HCT116 (cell line): ENCODE measurements around the gene RGS17. TPM values are rescaled to one million over a fixed set of nuclear protein-coding genes. Genes with fewer than 3 reads are reported as not detected.

Source experiments
- ATAC-seq: fragments of 200-7000 bp; cut with Tn5 transposase; 2 replicates; pipeline ENCODE4 v1.9.1; 2020; ENCODE audit warnings: mild to moderate bottlenecking, moderate library complexity
- BruUV-seq: library from RNA; stranded (reverse); fragments of 400-500 nt; replicated peaks from 2 replicates; lab custom pipeline; 2021; lab: Mats Ljungman, UMichigan
- CTCF ChIA-PET: fragments of 300-600 bp; sonication (Branson Sonifier 250); formaldehyde crosslinking; loops from one replicate; lab custom pipeline; 2021; ENCODE audit warnings: antibody characterized with exemption; lab: Charles Lee
- POLR2A ChIA-PET: fragments of 300-600, 350-600 bp; sonication (Branson Sonifier 250); formaldehyde crosslinking; loops from one replicate; lab custom pipeline; 2021; ENCODE audit warnings: antibody characterized with exemption; lab: Charles Lee
- RAD21 ChIA-PET, 2 experiments: fragments of 300-600 bp; sonication (Branson Sonifier 250); formaldehyde crosslinking; loops; one replicate each; lab custom pipeline; 2023; ENCODE audit warnings: low total read pairs in 2 of 2; ENCODE audit not compliant: uncharacterized antibody in 2 of 2, unreplicated experiment in 2 of 2, low non-redundant PET in 1 of 2; lab: Charles Lee
- DNase-seq: peaks from one replicate; pipeline ENCODE4 v3.0.0-alpha.2; 2010; ENCODE audit warnings: low read depth, low spot score
- H2AFZ ChIP-seq: fragments of 200-600 bp; shearing (Covaris generic), sonication (generic); 2 replicates; pipeline ENCODE4 v1.6.1; 2017; ENCODE audit warnings: low read depth, mixed run types, mixed read lengths, antibody characterized with exemption, low read length; ENCODE audit not compliant: poor library complexity, severe bottlenecking
- H3K27ac ChIP-seq: 2 replicates; pipeline ENCODE4 v1.5.1; 2012; ENCODE audit warnings: low read depth, low read length
- H3K27me3 ChIP-seq: fragments of 200-600 bp; sonication (generic); 2 replicates; pipeline ENCODE4 v1.6.1; 2016; ENCODE audit warnings: mixed run types, low read length, mixed read lengths; ENCODE audit not compliant: insufficient read depth
- H3K36me3 ChIP-seq, 2 experiments: fragments of 200-500 bp in 1 of 2; fragments of 200-600 bp in 1 of 2; sonication (Bioruptor generic) in 1 of 2; sonication (generic) in 1 of 2; 2 replicates each; pipeline versions ENCODE4 v1.5.1 to v1.6.1; 2014 to 2016; ENCODE audit warnings: low read length in 2 of 2, inconsistent platforms in 1 of 2, mixed read lengths in 1 of 2, mixed run types in 1 of 2; ENCODE audit not compliant: insufficient read depth in 2 of 2, control insufficient read depth in 1 of 2
- H3K4me1 ChIP-seq, 2 experiments: fragments of 200-600 bp in 1 of 2; sonication (generic) in 1 of 2; 2 replicates each; pipeline versions ENCODE4 v1.5.1 to v1.6.1; 2012 to 2017; ENCODE audit warnings: low read length in 2 of 2, inconsistent platforms in 1 of 2, mild to moderate bottlenecking in 1 of 2, mixed read lengths in 1 of 2, mixed run types in 1 of 2, moderate library complexity in 1 of 2; ENCODE audit not compliant: insufficient read depth in 2 of 2, control insufficient read depth in 1 of 2
- H3K4me2 ChIP-seq: fragments of 200-600 bp; sonication (generic); 2 replicates; pipeline ENCODE4 v1.6.1; 2017; ENCODE audit warnings: mixed run types, low read length, mixed read lengths
- H3K4me3 ChIP-seq, 2 experiments: fragments of 200-600 bp in 1 of 2; sonication (generic) in 1 of 2; replicated peaks in 1 of 2; 2 replicates each; pipeline ENCODE4 v1.5.1; 2011 to 2016; ENCODE audit warnings: low read length in 2 of 2, control low read depth in 1 of 2, low read depth in 1 of 2, mild to moderate bottlenecking in 1 of 2, mixed read lengths in 1 of 2, mixed run types in 1 of 2
- H3K79me2 ChIP-seq: fragments of 200-600 bp; sonication (generic); 2 replicates; pipeline ENCODE4 v1.6.1; 2017; ENCODE audit warnings: mild to moderate bottlenecking, mixed run types, low read length, moderate library complexity, mixed read lengths; ENCODE audit not compliant: insufficient read depth
- H3K9ac ChIP-seq: fragments of 200-600 bp; sonication (generic); 2 replicates; pipeline ENCODE4 v1.6.1; 2016; ENCODE audit warnings: low read length, mixed read lengths
- H3K9me2 ChIP-seq: fragments of 200-600 bp; sonication (generic), shearing (Covaris generic); 2 replicates; pipeline ENCODE4 v1.6.1; 2017; ENCODE audit warnings: mixed run types, mild to moderate bottlenecking, moderate library complexity; ENCODE audit not compliant: insufficient read depth
- H3K9me3 ChIP-seq, 2 experiments: fragments of 200-500 bp in 1 of 2; fragments of 200-600 bp in 1 of 2; sonication (Bioruptor generic) in 1 of 2; sonication (generic) in 1 of 2; 2 replicates each; pipeline ENCODE4 v1.6.1; 2014 to 2017; ENCODE audit warnings: low read length in 2 of 2, mixed read lengths in 2 of 2, inconsistent platforms in 1 of 2, low read depth in 1 of 2, mild to moderate bottlenecking in 1 of 2, mixed run types in 1 of 2, moderate library complexity in 1 of 2; ENCODE audit not compliant: control insufficient read depth in 1 of 2, insufficient read depth in 1 of 2
- H4K20me1 ChIP-seq: fragments of 200-600 bp; sonication (generic), shearing (Covaris generic); 2 replicates; pipeline ENCODE4 v1.6.1; 2017; ENCODE audit warnings: mixed run types, mild to moderate bottlenecking, moderate library complexity; ENCODE audit not compliant: insufficient read depth
- CTCF ChIP-seq, 3 experiments: fragments of 200-600 bp in 1 of 3; sonication (generic) in 1 of 3; IDR thresholded peaks in 2 of 3; conservative IDR thresholded peaks in 1 of 3; 2 replicates each; pipeline ENCODE4 v1.5.1; 2012 to 2017; ENCODE audit warnings: low read depth in 2 of 3, low read length in 2 of 3, antibody characterized with exemption in 1 of 3, borderline replicate concordance in 1 of 3, control low read depth in 1 of 3, mild to moderate bottlenecking in 1 of 3, mixed read lengths in 1 of 3, mixed run types in 1 of 3, moderate library complexity in 1 of 3; ENCODE audit not compliant: insufficient read depth in 1 of 3
- EGR1 ChIP-seq: IDR thresholded peaks from 2 replicates; pipeline ENCODE4 v1.6.1; 2012; ENCODE audit warnings: low read depth
- POLR2AphosphoS5 ChIP-seq: IDR thresholded peaks from 2 replicates; pipeline ENCODE4 v1.6.1; 2011; ENCODE audit warnings: mild to moderate bottlenecking, low read depth, low read length, moderate library complexity
- RAD21 ChIP-seq: IDR thresholded peaks from 2 replicates; pipeline ENCODE4 v1.6.1; 2012; ENCODE audit warnings: low read depth, mild to moderate bottlenecking
- YY1 ChIP-seq: IDR thresholded peaks from 2 replicates; pipeline ENCODE4 v1.6.1; 2011; ENCODE audit warnings: low read length, low read depth, moderate library complexity, mild to moderate bottlenecking; ENCODE audit not compliant: insufficient replicate concordance; ENCODE audit errors: extremely low read depth
- intact Hi-C: fragments of 100-400 bp; cut with micrococcal nuclease; formaldehyde crosslinking; loops from 2 replicates; pipeline ENCODE4 v1.10.0; 2022
- total RNA-seq: library from RNA; stranded (reverse); gene quantifications from one replicate; pipeline ENCODE4 v1.2.1, GENCODE V29; 2021; ENCODE audit not compliant: unreplicated experiment
- TF ChIP-seq, protein P1 (sequence below): IDR thresholded peaks from 2 replicates; pipeline ENCODE4 v1.6.1; 2011; ENCODE audit warnings: mild to moderate bottlenecking, low read length, moderate library complexity; ENCODE audit not compliant: insufficient replicate concordance; ENCODE audit errors: extremely low read depth

Gene RGS17
- total RNA-seq, 1 experiment from 2014 or later = 3.9 TPM

- POLR2A ChIA-PET = no interaction called here
- DNase-seq = no peak
- no peak overlapping the region for H2AFZ ChIP-seq
- no peak overlapping the region for H3K4me2 ChIP-seq
- no peaks in the 10 kb centered on the region for H3K9me3 ChIP-seq
- no peak for TF ChIP-seq YY1
- TF ChIP-seq, protein P1, sequence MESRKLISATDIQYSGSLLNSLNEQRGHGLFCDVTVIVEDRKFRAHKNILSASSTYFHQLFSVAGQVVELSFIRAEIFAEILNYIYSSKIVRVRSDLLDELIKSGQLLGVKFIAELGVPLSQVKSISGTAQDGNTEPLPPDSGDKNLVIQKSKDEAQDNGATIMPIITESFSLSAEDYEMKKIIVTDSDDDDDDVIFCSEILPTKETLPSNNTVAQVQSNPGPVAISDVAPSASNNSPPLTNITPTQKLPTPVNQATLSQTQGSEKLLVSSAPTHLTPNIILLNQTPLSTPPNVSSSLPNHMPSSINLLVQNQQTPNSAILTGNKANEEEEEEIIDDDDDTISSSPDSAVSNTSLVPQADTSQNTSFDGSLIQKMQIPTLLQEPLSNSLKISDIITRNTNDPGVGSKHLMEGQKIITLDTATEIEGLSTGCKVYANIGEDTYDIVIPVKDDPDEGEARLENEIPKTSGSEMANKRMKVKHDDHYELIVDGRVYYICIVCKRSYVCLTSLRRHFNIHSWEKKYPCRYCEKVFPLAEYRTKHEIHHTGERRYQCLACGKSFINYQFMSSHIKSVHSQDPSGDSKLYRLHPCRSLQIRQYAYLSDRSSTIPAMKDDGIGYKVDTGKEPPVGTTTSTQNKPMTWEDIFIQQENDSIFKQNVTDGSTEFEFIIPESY = no peak
- TF ChIP-seq POLR2AphosphoS5 = no peak
- TF ChIP-seq CTCF (IDR thresholded peaks at IDR 0.05 in 2 of 3, conservative IDR thresholded peaks at IDR 0.05 in 1 of 3; ENCODE audit: borderline replicate concordance in 1 of 3, insufficient read depth in 1 of 3, low read depth in 2 of 3, low read length in 2 of 3) = peak; percentile 23 to 36 (median 24); a peak in 4 of 6 replicates
- no peak for TF ChIP-seq EGR1
- TF ChIP-seq RAD21 = peak; percentile 55
- H4K20me1 ChIP-seq = no peaks in the 10 kb centered on the region
- RAD21 ChIA-PET = interaction anchor here in 1 of 2 experiments (0.7 kb wide), 1 partner anchor 79 kb away, joined by 3 read pairs; no protein-coding TSS in a partner anchor
- no peak for ATAC-seq
- BruUV-seq = no TSS peak
- no peak overlapping the region for H3K9ac ChIP-seq
- no peaks in the 10 kb centered on the region for H3K9me2 ChIP-seq
- H3K27me3 ChIP-seq = no peaks in the 10 kb centered on the region
- H3K79me2 ChIP-seq = no peaks in the 10 kb centered on the region
- intact Hi-C loops = no loop called here
- H3K36me3 ChIP-seq = no peaks in the 10 kb centered on the region
- CTCF ChIA-PET = interaction anchor here (1.0 kb wide), 2 partner anchors 13 to 76 kb away, joined by 4 read pairs; no protein-coding TSS in a partner anchor
- H3K4me1 ChIP-seq = no peaks in the 10 kb centered on the region
- H3K27ac ChIP-seq = no peak overlapping the region
- no peak overlapping the region for H3K4me3 ChIP-seq
Observed at GRCh38 chr6:153108315-153108714, 22.8 kb downstream of the RGS17 start.
